Psoas muscle (tissue), 8 donors: ENCODE results near the gene AATK. TPM values are rescaled to one million over a fixed set of nuclear protein-coding genes. Genes with fewer than 3 reads are reported as not detected.

ENCODE experiments used
- ATAC-seq, 4 donors: fragments of 200-7000 bp; cut with Tn5 transposase; one replicate each; pipeline ENCODE4 v1.9.1; 2020; ENCODE audit warnings: moderate library complexity in 3 of 4, mild to moderate bottlenecking in 2 of 4
- DNase-seq, 2 donors: peaks; one replicate each; pipeline ENCODE4 v3.0.0-alpha.2; 2020
- H3K27ac ChIP-seq: fragments of 200-600 bp; one replicate; pipeline ENCODE4 v1.8.0; 2022
- H3K27me3 ChIP-seq, 3 donors: fragments of 200-600 bp in 1 of 3; one replicate each; pipeline versions ENCODE4 v1.6.1 to v1.8.0; 2013 to 2022; ENCODE audit warnings: low read length in 2 of 3, mild to moderate bottlenecking in 2 of 3, moderate library complexity in 1 of 3; ENCODE audit not compliant: insufficient read depth in 3 of 3
- H3K36me3 ChIP-seq, 2 donors: fragments of 200-600 bp in 1 of 2; one replicate each; pipeline versions ENCODE4 v1.6.1 to v1.8.0; 2013 to 2022; ENCODE audit warnings: low read depth in 1 of 2, mild to moderate bottlenecking in 1 of 2, moderate library complexity in 1 of 2; ENCODE audit not compliant: insufficient read depth in 1 of 2
- H3K4me1 ChIP-seq: fragments of 200-600 bp; one replicate; pipeline ENCODE4 v1.8.0; 2022
- H3K4me3 ChIP-seq: fragments of 200-600 bp; one replicate; pipeline ENCODE4 v1.8.0; 2022; ENCODE audit warnings: mild to moderate bottlenecking
- H3K9me3 ChIP-seq: fragments of 200-600 bp; one replicate; pipeline ENCODE4 v1.8.0; 2022
- CTCF ChIP-seq: fragments of 200-600 bp; IDR thresholded peaks from one replicate; pipeline ENCODE4 v1.8.0; 2022; ENCODE audit warnings: antibody characterized with exemption
- WGBS, 3 donors: extraction: QIAGEN DNeasy Blood & Tissue Kit; methylation state at CpG; one replicate each; pipeline versions ENCODE4 v1.1.6 to v1.1.7; 2013; 5-methylcytosine and 5-hydroxymethylcytosine counted together
- intact Hi-C, 2 donors: fragments of 100-400 bp; cut with DNase I; formaldehyde crosslinking; loops; one replicate each; pipeline versions ENCODE4 v1.11.0 to v1.14.2; 2022
- polyA plus RNA-seq, 3 donors: library from polyadenylated mRNA; stranded (reverse); fragments of 200-250 nt; gene quantifications; one replicate each; pipeline ENCODE4 v1.2.3, GENCODE V29; 2013
- total RNA-seq, 4 donors: library from RNA; stranded (reverse); fragmentation: NEBNext Ultra II Directional in 2 of 4; extraction: Animal tissue kit (Norgen Biotek cat#: 25700) in 2 of 4; gene quantifications; one replicate each; pipeline versions ENCODE4 v1.2.1 to v1.2.4, GENCODE V29; 2021 to 2023
- donor health status: healthy with polysubstance abuse.
- donor health status: DM: no; HTN: no; CAD: no; lungs with moderate emphysema.
- donor health status: Bipolar disorder and iron deficiency.
- donor health status: healthy.
- donor health status: DM: yes; HTN: yes; CAD: no.
- donor health status: DM: no; HTN: no; CAD: no.
- donor health status: DM: no; HTN: no; CAD: no.
- donor health status: DM: yes; HTN: yes; CAD: no.

AATK gene
- total and polyA plus RNA-seq, 7 donors, result 0.21 to 1.8 (median 1.0) TPM

GRCh38 chr17:81067391-81067811 lies 98.6 kb downstream of the AATK start:
- H3K9me3 ChIP-seq, result no peaks in the 10 kb centered on the region
- H3K36me3 ChIP-seq, result no peaks in the 10 kb centered on the region
- peaks cover 5% of the 10 kb centered on the region for H3K4me1 ChIP-seq
- intact Hi-C loops, result no loop called here
- H3K27ac ChIP-seq, result no peak overlapping the region
- H3K4me3 ChIP-seq, result no peak overlapping the region
- H3K27me3 ChIP-seq, result peaks cover 0 to 19% (median 0%) of the 10 kb centered on the region in 3 donors
- DNase-seq, result no peak
- ATAC-seq, result no peak
- TF ChIP-seq CTCF, result no peak
- WGBS, 3 donors, result 40 to 57% (median 47%) methylated on average over 20 of the region's 20 CpGs

Other genes with a start within 250 kb of the AATK start
- gene CHMP6, start 174.4 kb downstream of the AATK start, total RNA-seq, result 10 to 100 TPM; 32.0 to 36.9 (median 33.6) TPM
- 10 to 100 TPM; 38.3 to 53.2 (median 45.6) TPM for gene CHMP6, start 174.4 kb downstream of the AATK start, polyA plus RNA-seq
- gene BAIAP2, start 131.1 kb downstream of the AATK start, total RNA-seq, result 10 to 100 TPM in 2 of 4 donors, 1 to 10 TPM in 2; 4.7 to 28.9 (median 10.0) TPM
- 10 to 100 TPM in 1 of 3 donors, 1 to 10 TPM in 2; 3.9 to 13.5 (median 6.5) TPM for gene BAIAP2, start 131.1 kb downstream of the AATK start, polyA plus RNA-seq
- gene PVALEF, start 714 bp downstream of the AATK start, total RNA-seq, result not detected
- not detected for gene PVALEF, start 714 bp downstream of the AATK start, polyA plus RNA-seq
- gene CEP131, start 56.7 kb upstream of the AATK start, total RNA-seq, result 1 to 10 TPM; 3.7 to 8.6 (median 6.0) TPM
- gene CEP131, start 56.7 kb upstream of the AATK start, polyA plus RNA-seq, result 1 to 10 TPM; 4.6 to 5.7 (median 4.9) TPM
- gene TEPSIN, start 72.8 kb upstream of the AATK start, total RNA-seq, result 10 to 100 TPM; 10.9 to 22.1 (median 11.8) TPM
- gene TEPSIN, start 72.8 kb upstream of the AATK start, polyA plus RNA-seq, result 10 to 100 TPM; 11.2 to 14.3 (median 13.6) TPM
- 10 to 100 TPM; 45.6 to 58.5 (median 55.0) TPM for gene NDUFAF8, start 73.1 kb upstream of the AATK start, total RNA-seq
- 10 to 100 TPM; 42.4 to 63.8 (median 54.9) TPM for gene NDUFAF8, start 73.1 kb upstream of the AATK start, polyA plus RNA-seq
- 10 to 100 TPM; 16.7 to 23.9 (median 18.6) TPM for gene SLC38A10, start 129.1 kb upstream of the AATK start, total RNA-seq
- gene SLC38A10, start 129.1 kb upstream of the AATK start, polyA plus RNA-seq, result 10 to 100 TPM; 16.9 to 40.6 (median 33.0) TPM
- 10 to 100 TPM in 1 of 4 donors, 1 to 10 TPM in 3; 6.0 to 10.7 (median 7.7) TPM for gene BAHCC1, start 229.2 kb upstream of the AATK start, total RNA-seq
- 1 to 10 TPM; 2.8 to 6.6 (median 4.1) TPM for gene BAHCC1, start 229.2 kb upstream of the AATK start, polyA plus RNA-seq